Smooth muscle cell (in vitro differentiated cells): ENCODE data around the gene GHDC. TPM values are rescaled to one million over a fixed set of nuclear protein-coding genes. Genes with fewer than 3 reads are reported as not detected.
"Not testable (repeated sequence)": the region's sequence is repeated elsewhere in the genome, so short reads cannot be mapped to it uniquely, and the experiment has no call there.

Source experiments
- DNase-seq: peaks from one replicate; lab custom pipeline; 2025; ENCODE audit not compliant: unreplicated experiment; lab: John Stamatoyannopoulos, UW
- H2AFZ ChIP-seq: fragments of 200-600 bp; sonication (generic); 2 replicates; pipeline ENCODE4 v1.6.0; 2016; ENCODE audit warnings: antibody characterized with exemption, low read depth, mild to moderate bottlenecking
- H3F3A ChIP-seq: fragments of 200-600 bp; sonication (generic); 2 replicates; pipeline ENCODE4 v1.6.0; 2017; ENCODE audit warnings: antibody characterized with exemption, low read depth
- H3K27ac ChIP-seq: fragments of 200-600 bp; sonication (generic); 2 replicates; pipeline ENCODE4 v1.5.1; 2016; ENCODE audit warnings: low read depth, mild to moderate bottlenecking
- H3K27me3 ChIP-seq: fragments of 200-600 bp; sonication (generic); 2 replicates; pipeline ENCODE4 v1.6.1; 2016; ENCODE audit warnings: low read depth, mild to moderate bottlenecking
- H3K36me3 ChIP-seq: fragments of 200-600 bp; sonication (generic); 2 replicates; pipeline ENCODE4 v1.5.1; 2016; ENCODE audit warnings: low read depth
- H3K4me1 ChIP-seq: fragments of 200-600 bp; sonication (generic); 2 replicates; pipeline ENCODE4 v1.5.1; 2016; ENCODE audit warnings: low read depth
- H3K4me2 ChIP-seq: fragments of 200-600 bp; sonication (generic); 2 replicates; pipeline ENCODE4 v1.6.0; 2016; ENCODE audit warnings: mild to moderate bottlenecking
- H3K4me3 ChIP-seq: fragments of 200-600 bp; sonication (generic); 2 replicates; pipeline ENCODE4 v1.5.1; 2016; ENCODE audit warnings: mild to moderate bottlenecking
- H3K79me2 ChIP-seq: fragments of 200-600 bp; sonication (generic); 2 replicates; pipeline ENCODE4 v1.6.0; 2016; ENCODE audit warnings: low read depth, mild to moderate bottlenecking
- H3K9ac ChIP-seq: fragments of 200-600 bp; sonication (generic); 2 replicates; pipeline ENCODE4 v1.6.0; 2016; ENCODE audit warnings: low read depth
- H3K9me3 ChIP-seq: fragments of 200-600 bp; sonication (generic); replicated peaks from 2 replicates; pipeline ENCODE4 v1.5.1; 2016; ENCODE audit warnings: low read depth
- H4K20me1 ChIP-seq: fragments of 200-600 bp; sonication (generic); 2 replicates; pipeline ENCODE4 v1.6.0; 2016; ENCODE audit warnings: low read depth
- WGBS: methylation state at CpG from one replicate; pipeline ENCODE4 v1.1.7; 2016; ENCODE audit warnings: low lambda C conversion rate; 5-methylcytosine and 5-hydroxymethylcytosine counted together
- polyA plus RNA-seq: library from polyadenylated mRNA; unstranded; fragments of >200 nt; fragmentation: Nextera tagmentation; extraction: Ambion mirVana; gene quantifications from 2 replicates; pipeline ENCODE4 v1.2.1, GENCODE V29; 2016
- total RNA-seq: library from RNA; depleted of rRNA; stranded (reverse); fragments of >200 nt; gene quantifications from 2 replicates; pipeline ENCODE4 v1.2.3, GENCODE V29; 2014
- TF ChIP-seq, protein P1 (sequence below): fragments of 200-600 bp; sonication (generic); IDR thresholded peaks from 2 replicates; pipeline ENCODE4 v1.5.1; 2017; ENCODE audit warnings: borderline replicate concordance, mild to moderate bottlenecking, antibody characterized with exemption; ENCODE audit not compliant: insufficient read depth, poor library complexity, severe bottlenecking

The GHDC gene, protein sequence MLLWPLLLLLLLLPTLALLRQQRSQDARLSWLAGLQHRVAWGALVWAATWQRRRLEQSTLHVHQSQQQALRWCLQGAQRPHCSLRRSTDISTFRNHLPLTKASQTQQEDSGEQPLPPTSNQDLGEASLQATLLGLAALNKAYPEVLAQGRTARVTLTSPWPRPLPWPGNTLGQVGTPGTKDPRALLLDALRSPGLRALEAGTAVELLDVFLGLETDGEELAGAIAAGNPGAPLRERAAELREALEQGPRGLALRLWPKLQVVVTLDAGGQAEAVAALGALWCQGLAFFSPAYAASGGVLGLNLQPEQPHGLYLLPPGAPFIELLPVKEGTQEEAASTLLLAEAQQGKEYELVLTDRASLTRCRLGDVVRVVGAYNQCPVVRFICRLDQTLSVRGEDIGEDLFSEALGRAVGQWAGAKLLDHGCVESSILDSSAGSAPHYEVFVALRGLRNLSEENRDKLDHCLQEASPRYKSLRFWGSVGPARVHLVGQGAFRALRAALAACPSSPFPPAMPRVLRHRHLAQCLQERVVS
- 0.76 and 11.5 TPM in 2 replicates for total RNA-seq
- polyA plus RNA-seq, result 4.8 and 6.0 TPM in 2 replicates

DNA sequence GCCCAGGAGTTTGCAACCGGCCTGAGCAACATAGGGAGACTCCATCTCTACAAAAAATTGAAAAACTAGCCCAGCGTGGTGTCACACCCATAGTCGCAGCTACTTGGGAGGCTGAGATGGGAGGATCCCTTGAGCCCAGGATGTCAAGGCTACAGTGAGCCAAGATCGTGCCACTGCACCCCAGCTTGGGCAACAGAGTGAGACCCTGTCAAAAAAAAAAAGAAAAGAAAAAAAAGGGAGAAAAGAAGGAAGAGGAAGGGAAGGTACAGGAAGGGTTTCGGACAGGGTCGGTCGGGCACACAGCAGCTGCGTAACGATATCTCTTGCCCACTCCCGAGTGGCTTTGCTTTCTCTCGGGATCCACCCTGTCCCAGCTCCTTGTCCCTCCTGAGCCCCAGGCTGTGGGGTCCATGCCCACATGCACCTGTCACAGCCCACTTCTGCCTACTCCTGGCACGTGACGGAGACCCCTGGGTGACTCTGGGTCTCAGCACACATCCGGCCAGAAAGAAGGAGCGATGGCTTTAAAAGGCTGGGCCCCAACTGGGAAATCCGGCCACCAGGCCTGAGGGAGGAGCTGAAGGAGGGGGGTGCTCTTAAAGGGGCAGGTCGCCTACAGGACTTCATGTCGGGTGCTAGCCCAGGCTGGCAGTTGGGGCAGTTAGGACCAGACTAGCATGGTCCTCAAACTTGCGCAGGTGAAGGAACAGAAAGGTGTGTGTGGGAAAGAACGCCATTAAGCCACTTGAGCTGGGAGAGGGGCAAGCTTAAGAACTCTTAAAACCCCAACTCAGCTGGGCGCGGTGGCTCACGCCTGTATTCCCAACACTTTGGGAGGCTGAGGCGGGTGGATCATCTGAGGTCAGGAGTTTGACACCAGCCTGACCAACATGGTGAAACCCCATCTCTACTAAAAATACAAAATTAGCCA, at the start of gene GHDC:
GHDC (minus strand) TSS at position 526 of the 931 bp plus-strand sequence. CDS start 913 bp downstream, outside the sequence.
- Histone ChIP-seq H3K4me2 (peak within 1 kb of the TSS; percentile 82), H3F3A (no peaks in the 10 kb centered on the region), H3K4me3 (peak within 1 kb of the TSS; percentile 54), H3K36me3 (no peaks in the 10 kb centered on the region), H3K79me2 (no peaks in the 10 kb centered on the region), H3K27ac (no peak within 1 kb of the TSS), H3K9me3 (no peaks in the 10 kb centered on the region), H3K4me1 (no peaks in the 10 kb centered on the region), H3K9ac (no peak within 1 kb of the TSS), H3K27me3 (no peaks in the 10 kb centered on the region), H4K20me1 (no peaks in the 10 kb centered on the region), H2AFZ (no peak within 1 kb of the TSS)
- TF ChIP-seq, protein P1, sequence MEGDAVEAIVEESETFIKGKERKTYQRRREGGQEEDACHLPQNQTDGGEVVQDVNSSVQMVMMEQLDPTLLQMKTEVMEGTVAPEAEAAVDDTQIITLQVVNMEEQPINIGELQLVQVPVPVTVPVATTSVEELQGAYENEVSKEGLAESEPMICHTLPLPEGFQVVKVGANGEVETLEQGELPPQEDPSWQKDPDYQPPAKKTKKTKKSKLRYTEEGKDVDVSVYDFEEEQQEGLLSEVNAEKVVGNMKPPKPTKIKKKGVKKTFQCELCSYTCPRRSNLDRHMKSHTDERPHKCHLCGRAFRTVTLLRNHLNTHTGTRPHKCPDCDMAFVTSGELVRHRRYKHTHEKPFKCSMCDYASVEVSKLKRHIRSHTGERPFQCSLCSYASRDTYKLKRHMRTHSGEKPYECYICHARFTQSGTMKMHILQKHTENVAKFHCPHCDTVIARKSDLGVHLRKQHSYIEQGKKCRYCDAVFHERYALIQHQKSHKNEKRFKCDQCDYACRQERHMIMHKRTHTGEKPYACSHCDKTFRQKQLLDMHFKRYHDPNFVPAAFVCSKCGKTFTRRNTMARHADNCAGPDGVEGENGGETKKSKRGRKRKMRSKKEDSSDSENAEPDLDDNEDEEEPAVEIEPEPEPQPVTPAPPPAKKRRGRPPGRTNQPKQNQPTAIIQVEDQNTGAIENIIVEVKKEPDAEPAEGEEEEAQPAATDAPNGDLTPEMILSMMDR, result no peak
- WGBS, result 62% methylated on average over 24 of the region's 24 CpGs
- no peak for DNase-seq

DNA sequence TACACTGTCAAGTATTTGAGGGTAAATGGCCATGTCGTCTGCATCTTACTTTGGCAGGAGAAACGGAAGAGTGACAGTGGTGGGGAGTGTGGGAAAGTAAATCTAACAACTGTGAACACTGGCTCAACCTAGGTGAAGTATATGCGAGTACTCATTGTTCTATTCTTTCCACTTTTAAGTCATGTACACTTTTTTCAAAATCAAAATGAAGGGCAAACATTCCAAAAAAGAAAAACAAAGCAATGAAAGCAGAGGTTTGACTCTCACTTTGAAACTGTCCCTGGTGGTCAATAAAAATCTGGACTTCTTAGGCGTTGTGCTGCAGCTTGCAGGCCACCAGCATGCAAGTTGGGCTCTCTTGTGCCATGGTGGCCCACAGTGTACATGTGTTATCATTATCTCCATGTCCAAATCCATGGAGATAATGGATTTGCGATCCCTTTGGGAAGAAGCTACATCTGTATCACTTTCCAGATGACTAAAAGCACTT, 49.2 kb upstream of the GHDC start:
- H3K4me2 ChIP-seq, result no peak overlapping the region
- H4K20me1 ChIP-seq, result peaks cover 44% of the 10 kb centered on the region
- H3K4me3 ChIP-seq, result no peak overlapping the region
- H3K9ac ChIP-seq, result no peak overlapping the region
- TF ChIP-seq, protein P1, result no peak
- no peaks in the 10 kb centered on the region for H3K9me3 ChIP-seq
- no peaks in the 10 kb centered on the region for H3F3A ChIP-seq
- H3K36me3 ChIP-seq, result no peaks in the 10 kb centered on the region
- H3K79me2 ChIP-seq, result peaks cover 47% of the 10 kb centered on the region
- H3K4me1 ChIP-seq, result peaks cover 5% of the 10 kb centered on the region
- no peak overlapping the region for H3K27ac ChIP-seq
- no peaks in the 10 kb centered on the region for H3K27me3 ChIP-seq
- WGBS, result 83% methylated on average over 5 of the region's 5 CpGs
- H2AFZ ChIP-seq, result no peak overlapping the region
- DNase-seq, result no peak

DNA sequence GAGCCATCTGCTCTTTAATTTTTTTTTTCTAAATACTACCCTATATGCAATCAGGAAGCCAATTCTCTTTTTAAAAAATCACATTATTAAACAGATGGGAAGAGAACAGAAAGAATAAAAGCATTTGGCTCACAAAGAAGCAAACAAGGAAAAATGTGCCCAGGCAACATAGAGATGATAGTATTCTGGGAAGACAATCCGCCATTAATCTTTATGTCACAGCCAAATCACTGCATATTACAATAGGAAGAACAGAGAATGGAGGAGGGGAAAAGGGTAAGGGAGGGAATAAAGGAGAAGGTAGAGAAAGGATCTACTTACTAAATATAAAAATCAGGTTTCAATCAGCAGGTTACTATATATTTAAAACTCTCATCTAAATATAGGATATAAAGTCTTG, 47.6 kb upstream of the GHDC start:
- no peak for DNase-seq
- peaks cover 56% of the 10 kb centered on the region for H4K20me1 ChIP-seq
- no peaks in the 10 kb centered on the region for H3K9me3 ChIP-seq
- TF ChIP-seq, protein P1, result no peak
- H2AFZ ChIP-seq, result no peak overlapping the region
- no peak overlapping the region for H3K9ac ChIP-seq
- no peaks in the 10 kb centered on the region for H3F3A ChIP-seq
- H3K4me2 ChIP-seq, result no peak overlapping the region
- H3K27me3 ChIP-seq, result no peaks in the 10 kb centered on the region
- peaks cover 5% of the 10 kb centered on the region for H3K4me1 ChIP-seq
- no peaks in the 10 kb centered on the region for H3K36me3 ChIP-seq
- H3K4me3 ChIP-seq, result no peak overlapping the region
- WGBS, result 92% methylated on average over 1 of the region's 1 CpG
- no peak overlapping the region for H3K27ac ChIP-seq
- H3K79me2 ChIP-seq, result peaks cover 50% of the 10 kb centered on the region

DNA sequence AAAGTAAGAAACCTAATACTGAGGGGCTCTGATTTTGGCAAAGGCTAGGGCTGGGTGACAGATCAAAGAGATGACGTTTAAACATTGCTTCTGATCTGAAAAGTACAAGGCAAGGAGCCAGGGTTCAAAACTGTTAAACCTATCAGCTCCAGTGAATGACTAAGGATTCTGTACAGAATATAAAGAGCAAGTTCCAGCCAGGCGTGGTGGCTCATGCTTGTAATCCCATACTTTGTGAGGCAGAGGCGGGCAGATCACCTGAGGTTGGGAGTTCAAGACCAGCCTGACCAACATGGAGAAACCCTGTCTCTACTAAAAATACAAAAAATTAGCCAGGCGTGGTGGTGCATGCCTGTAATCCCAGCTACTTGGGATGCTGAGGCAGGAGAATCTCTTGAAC, 46.6 kb upstream of the GHDC start:
- not testable (repeated sequence) for H3K36me3 ChIP-seq, H3F3A ChIP-seq, H3K9me3 ChIP-seq, H3K27me3 ChIP-seq, H3K27ac ChIP-seq, H2AFZ ChIP-seq, H3K4me3 ChIP-seq, H3K4me1 ChIP-seq, H3K9ac ChIP-seq, H3K4me2 ChIP-seq, DNase-seq
- Histone ChIP-seq H4K20me1 (peaks cover 57% of the 10 kb centered on the region), H3K79me2 (peaks cover 57% of the 10 kb centered on the region)
- 94% methylated on average over 4 of the region's 4 CpGs for WGBS
